Effector memory CD8-positive, alpha-beta T cell (primary cell): ENCODE data around the gene ZNF692.

Experiments
- ATAC-seq: fragments of 150-1000 bp; cut with Tn5 transposase; replicated peaks from 2 replicates; pipeline ENCODE4 v1.10.0; 2021; ENCODE audit warnings: mild to moderate bottlenecking, moderate library complexity
- DNase-seq, 3 experiments: peaks; one replicate each; pipeline ENCODE4 v3.0.0; 2021
- H3K27ac Mint-ChIP-seq, 2 donors: one replicate each; pipeline ENCODE4 v1.8.0; 2022; ENCODE audit warnings: mild to moderate bottlenecking in 2 of 2, mixed read lengths in 2 of 2, moderate library complexity in 2 of 2
- H3K27me3 Mint-ChIP-seq, 2 donors: one replicate each; pipeline ENCODE4 v1.8.0; 2022; ENCODE audit warnings: mixed read lengths in 2 of 2
- H3K36me3 Mint-ChIP-seq: one replicate; pipeline ENCODE4 v1.8.0; 2022; ENCODE audit warnings: mild to moderate bottlenecking, moderate library complexity, mixed read lengths; ENCODE audit not compliant: insufficient read depth
- H3K4me1 Mint-ChIP-seq, 2 donors: one replicate each; pipeline ENCODE4 v1.8.0; 2022; ENCODE audit warnings: low read depth in 2 of 2, mixed read lengths in 2 of 2
- H3K4me3 Mint-ChIP-seq, 2 donors: one replicate each; pipeline ENCODE4 v1.8.0; 2022; ENCODE audit warnings: mild to moderate bottlenecking in 2 of 2, mixed read lengths in 2 of 2, moderate library complexity in 2 of 2
- H3K9me3 Mint-ChIP-seq, 2 donors: one replicate each; pipeline ENCODE4 v1.8.0; 2022; ENCODE audit warnings: mixed read lengths in 2 of 2
- total RNA-seq, 9 experiments: gene quantifications; one replicate each; lab custom pipeline; 2026; lab: John Stamatoyannopoulos, UW

The ZNF692 gene, protein sequence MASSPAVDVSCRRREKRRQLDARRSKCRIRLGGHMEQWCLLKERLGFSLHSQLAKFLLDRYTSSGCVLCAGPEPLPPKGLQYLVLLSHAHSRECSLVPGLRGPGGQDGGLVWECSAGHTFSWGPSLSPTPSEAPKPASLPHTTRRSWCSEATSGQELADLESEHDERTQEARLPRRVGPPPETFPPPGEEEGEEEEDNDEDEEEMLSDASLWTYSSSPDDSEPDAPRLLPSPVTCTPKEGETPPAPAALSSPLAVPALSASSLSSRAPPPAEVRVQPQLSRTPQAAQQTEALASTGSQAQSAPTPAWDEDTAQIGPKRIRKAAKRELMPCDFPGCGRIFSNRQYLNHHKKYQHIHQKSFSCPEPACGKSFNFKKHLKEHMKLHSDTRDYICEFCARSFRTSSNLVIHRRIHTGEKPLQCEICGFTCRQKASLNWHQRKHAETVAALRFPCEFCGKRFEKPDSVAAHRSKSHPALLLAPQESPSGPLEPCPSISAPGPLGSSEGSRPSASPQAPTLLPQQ
- 26.5 to 41.0 (median 36.3) reads per million in 9 experiments for total RNA-seq

DNA sequence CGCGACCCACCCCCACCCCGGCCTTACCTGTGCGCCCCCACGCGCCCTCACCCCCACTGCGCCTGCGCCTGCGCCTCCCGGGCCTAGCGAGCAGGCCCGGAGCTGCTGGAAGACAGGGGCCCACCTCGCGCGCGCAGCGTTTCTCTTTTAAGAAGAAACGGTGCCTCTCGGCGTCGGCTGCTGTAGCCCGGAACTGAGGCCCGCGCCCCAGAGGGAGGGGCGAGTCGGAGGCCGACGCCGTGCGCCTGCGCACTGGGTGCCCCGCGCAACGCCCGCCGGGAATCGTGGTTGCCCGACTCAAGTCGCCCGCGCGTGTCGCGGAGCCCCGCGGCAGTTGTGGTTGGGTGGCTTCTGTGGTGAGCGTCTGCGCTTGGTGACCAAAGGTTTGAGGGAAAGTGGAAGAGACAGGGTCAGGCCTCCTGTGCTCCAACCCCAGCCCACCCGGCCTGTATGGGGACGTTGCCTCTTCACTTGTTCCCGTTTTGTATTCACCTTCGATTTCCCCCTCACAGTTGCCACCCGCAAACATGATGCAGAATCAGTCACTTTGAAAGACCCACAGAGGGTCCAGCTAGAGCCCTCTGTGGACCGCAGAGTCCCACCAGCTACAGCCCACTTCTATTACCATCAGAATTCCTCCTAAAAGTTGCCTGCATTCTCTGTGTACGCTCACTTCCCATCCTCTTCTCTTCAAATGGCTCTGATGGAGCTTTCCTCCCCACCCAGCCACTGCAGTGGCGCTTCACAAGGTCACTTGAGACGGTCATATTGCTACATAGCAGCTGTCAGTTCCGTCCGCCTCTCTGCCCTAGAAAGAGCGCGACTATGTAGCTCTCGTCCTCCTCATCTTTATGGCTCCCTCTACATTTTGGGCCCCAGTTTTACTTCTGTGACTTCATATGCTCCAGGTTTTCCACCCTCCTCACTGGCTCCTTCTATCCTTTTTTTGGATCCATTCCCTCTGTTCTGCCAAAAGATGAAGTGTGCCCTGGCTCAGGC lies at the start of gene ZNF692:
TSS of gene ZNF692 (minus strand) at position 195 of the 999 bp plus-strand sequence. CDS start 776 bp downstream, outside the sequence.
- no peaks in the 10 kb centered on the region for H3K27me3 Mint-ChIP-seq
- peak within 1 kb of the TSS; percentile 80 to 82 for H3K4me3 Mint-ChIP-seq
- DNase-seq (peak; percentile 93 to 96 (median 94)), ATAC-seq (peak; percentile 85)
- H3K36me3 Mint-ChIP-seq = peaks cover 31% of the 10 kb centered on the region
- peak within 1 kb of the TSS; percentile 88 to 95 for H3K27ac Mint-ChIP-seq
- no peaks in the 10 kb centered on the region for H3K9me3 Mint-ChIP-seq
- H3K4me1 Mint-ChIP-seq = peaks cover 40 to 51% of the 10 kb centered on the region in 2 donors

DNA sequence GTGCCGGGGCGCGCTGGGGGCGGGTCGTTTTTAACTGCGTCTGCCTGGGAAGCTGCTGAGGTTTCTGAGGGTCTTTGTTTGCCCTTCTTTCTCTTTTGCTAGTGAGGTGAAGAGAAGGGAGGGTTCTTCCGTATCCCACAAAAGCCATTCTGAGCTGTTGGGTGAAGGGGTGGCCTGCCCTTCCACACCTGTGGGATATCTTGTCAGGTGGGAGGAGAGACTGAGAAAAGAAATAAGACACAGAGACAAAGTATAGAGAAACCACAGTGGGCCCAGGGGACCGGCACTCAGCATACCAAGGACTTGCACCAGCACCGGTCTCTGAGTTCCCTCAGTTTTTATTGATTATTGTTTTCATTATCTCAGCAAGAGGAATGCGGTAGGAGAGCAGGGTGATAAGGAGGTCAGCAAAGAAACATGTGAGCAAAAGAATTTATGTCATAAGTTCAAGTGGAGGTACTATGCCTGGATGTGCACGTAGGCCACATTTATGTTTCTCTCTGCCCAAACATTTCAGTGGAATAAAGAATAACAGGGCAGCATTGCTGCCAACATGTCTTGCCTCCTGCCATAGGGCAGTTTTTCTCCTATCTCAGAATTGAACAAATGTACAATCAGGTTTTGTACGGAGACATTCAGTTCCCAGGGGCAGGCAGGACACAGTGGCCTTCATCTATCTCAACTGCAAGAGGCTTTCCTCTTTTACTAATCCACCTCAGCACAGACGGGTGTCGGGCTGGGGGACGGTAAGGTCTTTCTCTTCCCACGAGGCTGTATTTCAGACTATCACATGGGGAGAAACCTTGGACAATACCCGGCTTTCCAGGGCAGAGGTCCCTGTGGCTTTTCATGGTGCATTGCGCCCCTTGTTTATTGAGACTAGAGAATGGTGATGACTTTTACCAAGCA lies 48.1 kb upstream of the ZNF692 start:
- Mint-ChIP-seq H3K27me3 (no peaks in the 10 kb centered on the region), H3K9me3 (no peaks in the 10 kb centered on the region), H3K4me3 (peak overlapping the region; percentile 74 to 91), H3K36me3 (peaks cover 7% of the 10 kb centered on the region), H3K27ac (peak overlapping the region; percentile 85 to 93), H3K4me1 (peaks cover 27 to 39% of the 10 kb centered on the region in 2 donors)
- ATAC-seq (peak; percentile 28), DNase-seq (no peak)

DNA sequence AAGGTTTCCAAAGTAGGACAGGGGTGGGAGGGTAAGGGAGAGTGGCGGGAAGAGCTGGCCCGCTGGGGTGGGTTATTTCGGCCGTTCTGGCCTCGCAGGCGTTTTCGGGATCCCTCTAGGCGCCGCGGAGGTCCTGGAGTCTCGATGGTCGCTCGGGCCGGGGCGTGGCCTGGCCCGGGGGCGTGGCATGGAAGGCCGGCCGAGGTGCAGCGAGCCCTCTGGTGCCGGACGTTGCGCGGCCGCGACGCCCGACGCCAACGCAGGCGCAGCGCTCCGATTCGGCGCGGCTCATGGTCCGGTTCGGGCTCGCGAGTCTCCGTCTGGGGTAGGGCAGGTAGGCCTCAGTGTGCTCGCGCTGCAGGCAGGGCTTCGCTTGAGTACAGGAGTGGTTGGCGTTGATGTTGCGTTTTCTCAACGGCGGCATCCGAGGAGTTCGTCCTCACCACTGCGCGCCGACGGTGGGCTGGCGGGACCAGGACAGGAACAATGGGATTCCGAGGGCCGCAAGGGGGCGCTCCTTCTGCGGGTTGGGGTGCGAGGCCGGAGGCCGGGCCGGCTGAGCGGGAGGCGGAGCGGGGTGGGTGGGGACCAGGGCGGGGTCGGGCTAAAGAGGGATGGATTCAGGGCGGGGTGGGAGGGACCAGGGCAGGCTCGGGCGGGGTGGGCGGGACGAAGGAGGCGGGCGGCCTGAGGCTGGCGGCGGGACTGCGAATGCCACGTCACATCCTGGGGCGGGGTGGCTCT lies 47.3 kb upstream of the ZNF692 start, which contains the start of gene PGBD2:
TSS of gene PGBD2 (plus strand) at position 227 of the 744 bp plus-strand sequence. CDS start 7,628 bp downstream, outside the sequence.
- ATAC-seq = peak; percentile 80
- DNase-seq = peak; percentile 93 to 96 (median 94)
- peaks cover 27 to 39% of the 10 kb centered on the region in 2 donors for H3K4me1 Mint-ChIP-seq
- peak within 1 kb of the TSS; percentile 85 to 93 for H3K27ac Mint-ChIP-seq
- peaks cover 0 to under 1% of the 10 kb centered on the region in 2 donors for H3K27me3 Mint-ChIP-seq
- H3K4me3 Mint-ChIP-seq = peak within 1 kb of the TSS; percentile 74 to 91
- H3K36me3 Mint-ChIP-seq = peaks cover 7% of the 10 kb centered on the region
- H3K9me3 Mint-ChIP-seq = no peaks in the 10 kb centered on the region

DNA sequence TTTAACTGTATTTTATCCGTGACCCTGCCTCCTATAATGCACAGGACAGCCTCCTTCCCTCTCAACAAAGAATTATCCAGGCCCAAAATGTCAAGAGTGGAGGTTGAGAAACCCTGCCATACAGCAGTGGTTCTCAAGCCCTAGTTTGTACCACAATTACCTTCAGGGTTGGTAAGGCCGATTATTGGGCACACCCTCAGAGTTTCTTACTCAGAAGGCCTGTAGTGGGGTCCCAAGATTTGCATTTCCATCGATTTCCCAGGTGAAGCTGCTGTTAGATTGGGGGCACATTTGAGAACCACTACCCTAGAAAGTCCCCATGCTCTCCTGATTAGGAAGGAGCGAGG lies 46.8 kb upstream of the ZNF692 start:
- Mint-ChIP-seq H3K4me1 (peaks cover 27 to 39% of the 10 kb centered on the region in 2 donors), H3K9me3 (no peaks in the 10 kb centered on the region)

DNA sequence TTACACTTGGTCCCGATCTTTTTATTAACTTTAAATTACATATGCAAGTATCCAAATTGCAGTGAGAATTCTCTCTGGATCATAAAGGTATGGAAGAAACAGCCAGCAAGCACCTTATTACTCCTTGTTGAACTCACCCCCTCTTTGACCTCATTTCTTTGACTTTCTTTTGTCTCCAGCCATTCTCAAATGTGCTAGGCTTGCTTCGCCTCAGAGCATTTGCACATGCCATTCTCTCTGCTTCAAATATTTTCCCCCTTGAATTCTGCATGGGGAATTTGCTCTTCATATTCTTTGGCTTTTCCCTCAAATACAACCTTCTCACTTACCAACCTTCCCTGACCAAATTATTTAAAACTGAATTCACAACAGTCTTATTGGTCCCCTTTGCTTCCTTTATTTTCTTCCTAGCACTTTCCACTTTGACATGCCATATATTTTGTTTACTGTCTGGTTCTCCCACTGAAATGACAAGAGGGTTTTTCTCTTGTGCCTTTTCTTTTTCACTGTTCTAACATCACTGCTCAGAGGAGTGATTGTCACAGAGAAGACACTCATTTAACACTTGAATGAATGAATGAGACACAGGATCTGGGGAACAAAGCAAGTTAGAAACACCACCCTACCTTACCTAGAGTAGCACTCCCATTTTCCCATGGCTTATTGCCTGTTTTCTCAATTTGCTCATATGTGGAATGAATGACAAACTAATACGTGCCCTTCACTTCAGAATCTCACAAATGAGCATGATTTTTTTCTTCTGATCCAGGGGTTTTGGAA lies 45.7 kb upstream of the ZNF692 start:
- no peak for ATAC-seq
- Mint-ChIP-seq H3K4me1 (peaks cover 24 to 38% of the 10 kb centered on the region in 2 donors), H3K9me3 (no peaks in the 10 kb centered on the region), H3K27me3 (peaks cover 11 to 16% of the 10 kb centered on the region in 2 donors), H3K36me3 (peaks cover 7% of the 10 kb centered on the region), H3K4me3 (no peak overlapping the region), H3K27ac (peak overlapping the region in 1 of 2 donors; percentile 93)
- no peak for DNase-seq

More for the DNA sequence above, 46.8 kb upstream of the ZNF692 start:
- Mint-ChIP-seq H3K27me3 (peaks cover 3 to 6% of the 10 kb centered on the region in 2 donors), H3K4me3 (peak overlapping the region; percentile 74 to 91), H3K36me3 (peaks cover 7% of the 10 kb centered on the region), H3K27ac (peak overlapping the region; percentile 85 to 93)
- ATAC-seq = no peak
- DNase-seq = no peak

DNA sequence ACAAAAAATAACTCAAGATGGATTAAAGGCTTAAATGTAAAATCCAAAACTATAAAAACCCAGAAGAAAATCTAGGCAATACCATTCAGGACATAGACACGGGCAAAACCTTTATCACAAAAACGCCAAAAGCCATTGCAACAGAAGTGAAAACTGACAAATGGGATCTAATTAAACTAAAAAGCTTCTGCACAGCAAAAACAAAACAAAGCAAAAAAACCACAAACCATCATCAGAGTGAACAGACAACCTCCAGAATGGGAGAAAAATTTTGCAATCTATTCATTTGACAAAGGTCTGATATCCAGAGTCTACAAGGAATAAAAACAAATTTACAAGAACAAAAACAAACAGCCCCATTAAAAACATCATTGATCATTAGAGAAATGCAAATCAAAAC lies 42.7 kb upstream of the ZNF692 start:
- Mint-ChIP-seq H3K9me3 (no peaks in the 10 kb centered on the region), H3K4me3 (no peak overlapping the region), H3K36me3 (peaks cover 5% of the 10 kb centered on the region), H3K27ac (no peak overlapping the region), H3K4me1 (peaks cover 6 to 9% of the 10 kb centered on the region in 2 donors), H3K27me3 (peaks cover 38 to 47% of the 10 kb centered on the region in 2 donors)
- ATAC-seq (no peak), DNase-seq (no peak)

DNA sequence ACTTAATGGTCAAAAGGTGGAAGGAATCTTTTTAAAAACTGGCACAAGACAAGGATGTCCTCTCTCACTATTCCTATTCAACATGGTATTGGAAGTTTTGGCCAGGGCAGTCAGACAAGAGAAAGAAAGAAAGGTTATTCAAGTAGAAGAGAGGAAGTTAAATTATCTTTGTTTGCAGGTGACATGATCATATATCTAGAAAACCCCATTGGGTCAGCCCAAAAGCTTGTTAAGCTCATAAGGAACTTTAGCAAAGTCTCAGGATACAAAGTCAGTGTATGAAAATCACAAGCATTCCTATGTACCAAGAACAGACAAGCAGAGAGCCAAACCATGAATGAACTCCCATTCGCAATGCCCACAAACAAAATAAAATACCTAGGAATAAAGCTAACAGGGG lies 41.8 kb upstream of the ZNF692 start:
- no peak for ATAC-seq
- Mint-ChIP-seq H3K36me3 (no peaks in the 10 kb centered on the region), H3K27me3 (peaks cover 46 to 56% of the 10 kb centered on the region in 2 donors), H3K4me1 (peaks cover 2 to 6% of the 10 kb centered on the region in 2 donors), H3K4me3 (no peak overlapping the region), H3K9me3 (no peaks in the 10 kb centered on the region), H3K27ac (no peak overlapping the region)
- no peak for DNase-seq

DNA sequence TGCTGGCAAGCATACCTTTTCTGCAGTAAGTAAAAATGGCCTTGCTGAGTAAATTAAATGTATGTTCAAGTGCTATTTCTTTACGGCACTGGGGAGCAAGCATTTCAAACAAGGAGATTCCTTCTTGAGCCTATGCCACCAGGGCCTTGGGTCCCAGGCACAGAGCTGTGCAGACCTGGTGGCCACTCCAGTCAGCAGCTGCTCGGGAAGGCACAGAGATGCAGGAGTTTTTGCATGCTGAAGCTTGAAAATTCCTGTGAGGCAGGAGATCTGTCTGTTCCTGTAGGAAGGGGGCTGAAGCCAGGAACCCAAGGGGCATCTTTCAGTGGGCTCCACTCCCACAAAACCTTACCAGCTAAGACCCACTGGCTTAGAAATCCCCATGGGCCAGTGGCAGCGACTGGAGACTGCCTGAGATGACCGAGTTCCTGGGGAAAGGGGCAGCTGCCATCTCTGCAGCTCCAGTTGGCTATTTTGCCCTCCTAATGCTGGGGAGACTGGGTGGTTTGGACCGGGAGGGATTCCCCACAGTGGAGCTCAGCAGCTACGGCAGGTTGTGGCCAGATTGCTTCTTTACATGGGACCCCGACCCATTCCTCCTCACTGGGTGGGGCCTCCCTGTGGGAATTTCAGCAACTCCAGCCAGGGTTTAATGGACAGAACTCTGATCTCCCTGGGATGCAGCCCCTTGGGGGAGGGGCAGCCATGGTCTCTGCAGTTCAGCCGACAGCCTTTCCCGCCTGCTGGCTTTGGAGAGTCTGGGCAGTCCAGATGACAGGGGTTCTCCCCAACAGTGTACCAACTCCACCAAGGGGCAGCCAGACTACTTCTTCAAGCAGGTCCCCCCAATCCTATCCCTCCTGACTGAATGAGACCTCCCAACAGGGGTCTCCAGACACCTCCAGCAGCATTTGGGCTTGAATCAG lies 38.8 kb upstream of the ZNF692 start:
- H3K4me1 Mint-ChIP-seq = no peaks in the 10 kb centered on the region
- no peaks in the 10 kb centered on the region for H3K9me3 Mint-ChIP-seq
- no peak overlapping the region for H3K4me3 Mint-ChIP-seq
- no peak for ATAC-seq
- no peak for DNase-seq
- peaks cover 52 to 69% of the 10 kb centered on the region in 2 donors for H3K27me3 Mint-ChIP-seq
- no peaks in the 10 kb centered on the region for H3K36me3 Mint-ChIP-seq
- no peak overlapping the region for H3K27ac Mint-ChIP-seq

DNA sequence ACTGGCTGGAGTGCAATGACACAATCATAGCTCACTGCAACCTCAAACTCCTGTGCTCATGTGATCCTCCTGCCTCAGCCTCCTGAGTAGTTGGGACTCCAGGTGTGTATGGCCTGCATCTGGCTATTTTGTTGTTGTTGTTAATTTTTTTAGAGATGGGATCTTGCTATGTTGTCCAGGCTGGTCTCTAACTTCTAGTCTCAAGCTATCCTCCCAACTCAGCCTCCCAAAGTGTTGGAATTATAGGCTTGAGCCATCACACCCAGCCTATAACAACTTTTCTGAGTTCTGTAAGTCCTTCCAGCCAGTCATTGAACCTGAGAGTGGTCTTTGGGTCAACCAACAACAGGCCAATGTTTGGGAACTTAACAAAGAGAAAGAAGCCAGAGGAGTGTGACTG lies 36.0 kb upstream of the ZNF692 start:
- ATAC-seq (no peak), DNase-seq (no peak)
- Mint-ChIP-seq H3K4me3 (no peak overlapping the region), H3K9me3 (no peaks in the 10 kb centered on the region), H3K27me3 (peaks cover 52 to 70% of the 10 kb centered on the region in 2 donors), H3K4me1 (no peaks in the 10 kb centered on the region), H3K27ac (no peak overlapping the region), H3K36me3 (no peaks in the 10 kb centered on the region)

DNA sequence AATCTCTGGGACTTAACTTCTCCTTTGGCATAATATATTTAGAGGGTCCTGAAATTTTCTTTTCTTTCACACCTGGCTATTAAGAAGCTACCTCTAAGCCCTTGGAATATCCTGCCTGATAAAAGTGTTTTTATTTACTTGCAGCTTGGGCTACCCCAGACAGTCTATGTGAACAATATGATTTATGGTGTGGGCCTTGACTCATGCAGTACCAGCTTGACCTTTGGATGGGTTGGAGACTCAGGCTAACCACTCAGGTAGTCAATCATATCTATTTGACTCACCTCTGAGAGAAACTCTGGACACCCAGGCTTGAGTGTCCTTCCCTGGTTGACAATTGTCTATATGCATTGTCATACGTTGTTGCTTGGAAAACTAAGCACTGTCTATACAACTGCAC lies 33.7 kb upstream of the ZNF692 start:
- H3K27me3 Mint-ChIP-seq = peaks cover 33 to 48% of the 10 kb centered on the region in 2 donors
- no peak overlapping the region for H3K4me3 Mint-ChIP-seq
- H3K9me3 Mint-ChIP-seq = no peaks in the 10 kb centered on the region
- H3K4me1 Mint-ChIP-seq = no peaks in the 10 kb centered on the region
- no peaks in the 10 kb centered on the region for H3K36me3 Mint-ChIP-seq
- DNase-seq (no peak), ATAC-seq (no peak)
- no peak overlapping the region for H3K27ac Mint-ChIP-seq
